Endothelial cell of umbilical vein (primary cell): Measurements from ENCODE around the gene GALNT17. TPM values are rescaled to one million over a fixed set of nuclear protein-coding genes. Genes with fewer than 3 reads are reported as not detected.

Experiments
- BruUV-seq: library from RNA; stranded (reverse); fragments of 400-500 nt; replicated peaks from 2 replicates; lab custom pipeline; 2021; lab: Mats Ljungman, UMichigan
- CTCF ChIA-PET: fragments of 300-600, 350-600 bp; sonication (Branson Sonifier 250); formaldehyde crosslinking; loops from one replicate; lab custom pipeline; 2021; ENCODE audit warnings: antibody characterized with exemption, inconsistent platforms; lab: Charles Lee
- POLR2A ChIA-PET: fragments of 300-600, 350-600 bp; sonication (Branson Sonifier 250); formaldehyde crosslinking; loops from one replicate; lab custom pipeline; 2021; ENCODE audit warnings: antibody characterized with exemption, inconsistent platforms; lab: Charles Lee
- DNase-seq: peaks from one replicate; pipeline ENCODE4 v3.0.0-alpha.2; 2011; ENCODE audit warnings: low read depth, low spot score
- FAIRE-seq: peaks from 2 replicates; lab custom pipeline; 2011; peaks lifted over from hg19 to GRCh38; lab: Jason Lieb, UNC
- H2AFZ ChIP-seq: 2 replicates; pipeline ENCODE4 v1.6.0; 2012; ENCODE audit warnings: low read depth, low read length, control low read depth, inconsistent platforms
- H3K27ac ChIP-seq: 2 replicates; pipeline ENCODE4 v1.5.1; 2011; ENCODE audit warnings: low read depth, mild to moderate bottlenecking, control low read depth, low read length, moderate library complexity; ENCODE audit not compliant: insufficient read depth
- H3K27me3 ChIP-seq, 2 experiments: 2 replicates each; pipeline versions ENCODE4 v1.6.0 to v1.6.1; 2011; ENCODE audit warnings: low read length in 2 of 2, mixed read lengths in 1 of 2; ENCODE audit not compliant: control insufficient read depth in 2 of 2, insufficient read depth in 2 of 2
- H3K36me3 ChIP-seq, 2 experiments: 2 replicates in 1 of 2; 3 replicates in 1 of 2; pipeline ENCODE4 v1.5.1; 2011; ENCODE audit warnings: low read length in 2 of 2, mild to moderate bottlenecking in 1 of 2, moderate library complexity in 1 of 2; ENCODE audit not compliant: control insufficient read depth in 2 of 2, insufficient read depth in 2 of 2; ENCODE audit errors: extremely low read depth in 1 of 2
- H3K4me1 ChIP-seq: 3 replicates; pipeline ENCODE4 v1.5.1; 2011; ENCODE audit warnings: mild to moderate bottlenecking, low read length; ENCODE audit not compliant: control insufficient read depth, insufficient read depth; ENCODE audit errors: extremely low read depth
- H3K4me2 ChIP-seq: 2 replicates; pipeline ENCODE4 v1.6.1; 2011; ENCODE audit warnings: low read length, control low read depth, mixed read lengths; ENCODE audit not compliant: insufficient read depth
- H3K4me3 ChIP-seq, 3 experiments: fragments of 200-600 bp in 1 of 3; sonication (generic), shearing (Covaris generic) in 1 of 3; replicated peaks in 1 of 3; 2 replicates each; pipeline ENCODE4 v1.5.1; 2011 to 2016; ENCODE audit warnings: control low read depth in 3 of 3, low read length in 3 of 3, mild to moderate bottlenecking in 2 of 3, inconsistent platforms in 1 of 3, low read depth in 1 of 3, moderate library complexity in 1 of 3; ENCODE audit not compliant: insufficient read depth in 1 of 3
- H3K79me2 ChIP-seq: 2 replicates; pipeline ENCODE4 v1.6.0; 2012; ENCODE audit warnings: low read length, inconsistent platforms; ENCODE audit not compliant: control insufficient read depth, insufficient read depth
- H3K9ac ChIP-seq: replicated peaks from 2 replicates; pipeline ENCODE3; 2011; ENCODE audit warnings: low read length, control low read depth; ENCODE audit not compliant: insufficient read depth; ENCODE audit errors: extremely low read depth
- H3K9me1 ChIP-seq: replicated peaks from 3 replicates; pipeline ENCODE4 v1.6.0; 2011; ENCODE audit warnings: mild to moderate bottlenecking, low read length; ENCODE audit not compliant: control insufficient read depth, insufficient read depth; ENCODE audit errors: extremely low read depth
- H3K9me3 ChIP-seq: replicated peaks from 2 replicates; pipeline ENCODE4 v1.5.1; 2012; ENCODE audit warnings: low read length, inconsistent platforms; ENCODE audit not compliant: control insufficient read depth, insufficient read depth
- H4K20me1 ChIP-seq: replicated peaks from 2 replicates; pipeline ENCODE3; 2011; ENCODE audit warnings: mild to moderate bottlenecking, low read length; ENCODE audit not compliant: control insufficient read depth, insufficient read depth; ENCODE audit errors: extremely low read depth
- EZH2 ChIP-seq: IDR thresholded peaks from 2 replicates; pipeline ENCODE4 v1.6.1; 2012; ENCODE audit warnings: borderline replicate concordance, low read depth, mild to moderate bottlenecking, moderate library complexity, low read length, inconsistent platforms; ENCODE audit not compliant: severe bottlenecking
- FOS ChIP-seq: IDR thresholded peaks from 2 replicates; pipeline ENCODE4 v1.6.1; 2011; ENCODE audit warnings: mild to moderate bottlenecking, low read length, moderate library complexity, borderline replicate concordance; ENCODE audit not compliant: insufficient read depth
- GATA2 ChIP-seq: IDR thresholded peaks from 2 replicates; pipeline ENCODE4 v1.7.0; 2011; ENCODE audit warnings: low read depth, mild to moderate bottlenecking, moderate library complexity, mixed read lengths, low read length; ENCODE audit not compliant: insufficient read length, insufficient read depth
- JUN ChIP-seq: IDR thresholded peaks from 2 replicates; pipeline ENCODE4 v1.6.1; 2011; ENCODE audit warnings: borderline replicate concordance, low read depth; ENCODE audit not compliant: insufficient read length, insufficient read depth
- MYC ChIP-seq: IDR thresholded peaks from one replicate; pipeline ENCODE4 v1.6.1; 2011; ENCODE audit warnings: mild to moderate bottlenecking, low read depth, low read length
- POLR2A ChIP-seq: IDR thresholded peaks from 2 replicates; pipeline ENCODE4 v1.6.1; 2012; ENCODE audit warnings: low read depth, mild to moderate bottlenecking, control low read depth, low read length
- POLR2AphosphoS5 ChIP-seq: IDR thresholded peaks from 2 replicates; pipeline ENCODE4 v1.6.1; 2012; ENCODE audit warnings: low read depth, mild to moderate bottlenecking, control low read depth, low read length, moderate library complexity; ENCODE audit not compliant: insufficient read depth
- dilution Hi-C: fragments of 300-500 bp; cut with MboI; formaldehyde crosslinking; loops from one replicate; pipeline ENCODE4 v1.15.0; 2019; ENCODE audit warnings: low sequenced_read_pairs; ENCODE audit not compliant: extremely low pct_ligation_motif_present
- intact Hi-C: fragments of 100-400 bp; cut with micrococcal nuclease; formaldehyde crosslinking; loops from one replicate; pipeline ENCODE4 v1.10.0; 2022
- polyA plus RNA-seq, 4 experiments: library from polyadenylated mRNA; depleted of rRNA in 3 of 4; stranded (reverse) in 3 of 4; unstranded in 1 of 4; fragments of >200 nt; gene quantifications; 2 replicates each; pipeline versions ENCODE4 v1.2.1 to v1.2.3, GENCODE V29; 2011 to 2012; ENCODE audit warnings: missing spikeins in 1 of 4
- total RNA-seq: library from RNA; stranded (reverse); gene quantifications from 2 replicates; pipeline ENCODE4 v1.2.3, GENCODE V29; 2021
- TF ChIP-seq, protein P1 (sequence below): IDR thresholded peaks from 2 replicates; pipeline ENCODE4 v1.6.1; 2011; ENCODE audit not compliant: insufficient read depth, insufficient read length
- TF ChIP-seq, protein P2 (sequence below), 2 donors: IDR thresholded peaks; 1 replicate in 1 of 2; 2 replicates in 1 of 2; pipeline ENCODE4 v1.5.1; 2011; ENCODE audit warnings: low read length in 2 of 2, mild to moderate bottlenecking in 2 of 2, moderate library complexity in 2 of 2, control low read depth in 1 of 2, inconsistent platforms in 1 of 2, low read depth in 1 of 2; ENCODE audit not compliant: insufficient read depth in 1 of 2; ENCODE audit errors: extremely low read depth in 1 of 2

Gene GALNT17
- total and polyA plus RNA-seq, 2 donors (not counting 3 experiments of a cell fraction or from before 2014, with no cell fraction given), result not detected

DNA sequence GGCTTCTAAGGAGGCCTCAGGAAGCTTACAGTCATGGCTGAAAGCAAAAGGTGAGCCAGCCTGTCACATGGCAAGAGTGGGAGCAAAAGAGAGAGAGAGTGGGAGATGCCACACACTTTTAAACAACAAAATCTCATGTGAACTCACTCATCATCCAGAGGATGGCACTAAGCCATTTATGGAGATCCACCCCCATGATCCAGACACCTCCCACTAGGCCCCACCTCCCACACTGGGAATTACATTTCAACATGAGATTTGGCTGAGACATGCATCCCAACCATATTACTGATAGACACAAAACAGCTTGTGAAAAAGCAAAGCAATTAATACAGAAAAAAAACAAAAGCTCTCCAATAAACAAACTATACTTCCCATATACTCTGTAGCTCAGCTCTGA is 210.3 kb downstream of the GALNT17 start:
- no peaks in the 10 kb centered on the region for H3K4me1 ChIP-seq
- no peak overlapping the region for H3K4me2 ChIP-seq
- H3K9ac ChIP-seq, result no peak overlapping the region
- H4K20me1 ChIP-seq, result no peaks in the 10 kb centered on the region
- no TSS peak for BruUV-seq
- POLR2A ChIA-PET, result no interaction called here
- no peak overlapping the region for H3K4me3 ChIP-seq
- DNase-seq (no peak), FAIRE-seq (no peak)
- dilution Hi-C loops (no loop called here), intact Hi-C loops (no loop called here)
- CTCF ChIA-PET, result no interaction called here
- H2AFZ ChIP-seq, result no peak overlapping the region
- no peaks in the 10 kb centered on the region for H3K79me2 ChIP-seq
- H3K9me3 ChIP-seq, result peaks cover 4% of the 10 kb centered on the region
- TF ChIP-seq MYC, result no peak
- no peak for TF ChIP-seq JUN
- TF ChIP-seq GATA2, result no peak
- no peak for TF ChIP-seq EZH2
- TF ChIP-seq POLR2A, result no peak
- TF ChIP-seq, protein P1, sequence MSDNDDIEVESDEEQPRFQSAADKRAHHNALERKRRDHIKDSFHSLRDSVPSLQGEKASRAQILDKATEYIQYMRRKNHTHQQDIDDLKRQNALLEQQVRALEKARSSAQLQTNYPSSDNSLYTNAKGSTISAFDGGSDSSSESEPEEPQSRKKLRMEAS, result no peak
- no peak for TF ChIP-seq FOS
- TF ChIP-seq, protein P2, sequence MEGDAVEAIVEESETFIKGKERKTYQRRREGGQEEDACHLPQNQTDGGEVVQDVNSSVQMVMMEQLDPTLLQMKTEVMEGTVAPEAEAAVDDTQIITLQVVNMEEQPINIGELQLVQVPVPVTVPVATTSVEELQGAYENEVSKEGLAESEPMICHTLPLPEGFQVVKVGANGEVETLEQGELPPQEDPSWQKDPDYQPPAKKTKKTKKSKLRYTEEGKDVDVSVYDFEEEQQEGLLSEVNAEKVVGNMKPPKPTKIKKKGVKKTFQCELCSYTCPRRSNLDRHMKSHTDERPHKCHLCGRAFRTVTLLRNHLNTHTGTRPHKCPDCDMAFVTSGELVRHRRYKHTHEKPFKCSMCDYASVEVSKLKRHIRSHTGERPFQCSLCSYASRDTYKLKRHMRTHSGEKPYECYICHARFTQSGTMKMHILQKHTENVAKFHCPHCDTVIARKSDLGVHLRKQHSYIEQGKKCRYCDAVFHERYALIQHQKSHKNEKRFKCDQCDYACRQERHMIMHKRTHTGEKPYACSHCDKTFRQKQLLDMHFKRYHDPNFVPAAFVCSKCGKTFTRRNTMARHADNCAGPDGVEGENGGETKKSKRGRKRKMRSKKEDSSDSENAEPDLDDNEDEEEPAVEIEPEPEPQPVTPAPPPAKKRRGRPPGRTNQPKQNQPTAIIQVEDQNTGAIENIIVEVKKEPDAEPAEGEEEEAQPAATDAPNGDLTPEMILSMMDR (IDR thresholded peaks at IDR 0.05; ENCODE audit: extremely low read depth in 1 of 2, insufficient read depth in 1 of 2, low read depth in 1 of 2, low read length in 2 of 2), result no peak
- no peak for TF ChIP-seq POLR2AphosphoS5
- no peak overlapping the region for H3K27ac ChIP-seq
- H3K9me1 ChIP-seq, result no peaks in the 10 kb centered on the region
- no peaks in the 10 kb centered on the region for H3K27me3 ChIP-seq
- no peaks in the 10 kb centered on the region for H3K36me3 ChIP-seq
